Stimulated activated CD8-positive, alpha-beta memory T cell treated with anti-CD3 and anti-CD28 coated beads, Interleukin-15, amount 100 ng/mL, for 1 hour (primary cell): Measurements from ENCODE around the gene BACH2.

ENCODE experiments used
- DNase-seq: peaks from one replicate; pipeline ENCODE4 v3.0.0-alpha.2; 2020; ENCODE audit warnings: low read depth

The BACH2 gene

DNA sequence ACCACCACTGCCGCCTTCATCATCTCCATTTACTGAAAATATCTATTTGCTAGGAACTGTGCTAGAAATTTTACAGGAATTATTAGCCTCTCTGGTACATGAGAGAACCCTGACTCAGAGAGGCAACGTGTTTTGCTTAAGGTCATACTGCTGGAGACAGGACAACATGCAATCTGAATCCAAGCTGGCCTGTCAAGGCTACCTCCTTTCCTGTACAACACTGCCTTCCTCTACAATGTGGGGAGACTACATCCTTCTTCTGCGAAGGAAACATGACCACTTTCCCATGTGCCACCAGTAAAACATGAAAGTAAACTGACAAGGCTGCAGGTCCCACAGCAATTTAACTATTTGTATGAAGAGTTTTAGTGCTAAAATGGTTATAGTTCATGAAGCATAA lies 200.9 kb downstream of the BACH2 start:
- no peak for DNase-seq

DNA sequence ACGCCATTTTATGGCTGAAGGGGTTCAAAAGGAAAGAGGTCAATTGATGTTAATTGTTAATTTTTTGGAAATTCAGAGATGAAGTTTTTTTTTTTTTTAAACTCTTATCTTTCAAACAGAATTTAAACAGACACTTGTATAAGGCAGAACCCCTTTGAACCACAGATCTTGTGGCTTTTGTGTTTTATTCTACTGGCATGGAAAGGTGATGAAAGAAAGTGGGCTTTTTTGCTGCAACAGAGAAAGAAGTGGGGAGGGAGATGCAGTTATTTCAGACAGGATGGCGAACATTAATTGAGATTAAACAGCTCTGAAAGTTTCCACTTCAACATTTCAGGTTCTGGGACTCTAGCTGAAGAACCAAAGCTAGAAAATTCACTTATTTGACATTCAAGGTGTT lies 201.5 kb downstream of the BACH2 start:
- DNase-seq = no peak

DNA sequence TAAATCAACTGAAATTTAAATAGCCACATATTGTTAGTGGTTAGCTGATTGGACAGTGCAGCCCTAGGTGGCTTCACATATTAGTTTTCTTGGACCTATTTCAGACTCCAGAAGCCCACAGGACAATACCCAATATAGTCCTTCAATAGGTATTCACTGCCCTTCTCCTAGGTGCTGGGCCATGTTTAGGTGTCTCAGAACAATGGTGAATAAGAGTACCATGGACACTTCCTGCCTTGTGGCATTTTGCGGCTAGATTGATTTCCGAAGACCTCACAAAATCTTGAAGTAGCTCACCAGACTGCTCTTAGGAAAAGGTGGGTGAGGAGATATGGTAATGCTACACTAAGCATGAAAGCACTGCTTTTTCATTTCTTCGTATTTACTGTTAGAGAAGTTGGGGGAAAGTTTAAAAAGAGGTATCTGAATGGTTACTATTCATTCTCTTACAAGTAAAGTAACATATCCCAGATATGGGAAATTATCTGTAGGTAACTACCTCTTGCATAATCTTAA lies 203.0 kb downstream of the BACH2 start:
- DNase-seq = no peak

DNA sequence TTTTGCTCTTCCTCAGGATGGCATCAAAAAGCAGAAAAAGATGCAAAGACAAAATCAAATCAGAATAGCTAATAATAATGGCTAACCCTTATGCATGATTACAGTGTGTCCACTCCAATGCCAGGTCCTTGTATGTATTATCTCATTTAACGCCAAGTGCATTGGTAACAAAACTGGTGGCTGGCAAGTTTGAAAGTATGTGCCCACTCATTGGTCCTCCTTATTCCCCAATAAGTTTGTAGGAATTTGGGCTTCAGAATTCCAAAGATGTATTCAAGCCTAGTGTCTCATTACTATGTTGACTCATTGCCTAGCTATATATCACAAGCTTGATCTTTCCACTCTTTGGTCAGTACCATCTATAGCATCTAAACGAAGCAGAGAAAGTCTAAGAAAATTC lies 205.8 kb downstream of the BACH2 start:
- DNase-seq = no peak

DNA sequence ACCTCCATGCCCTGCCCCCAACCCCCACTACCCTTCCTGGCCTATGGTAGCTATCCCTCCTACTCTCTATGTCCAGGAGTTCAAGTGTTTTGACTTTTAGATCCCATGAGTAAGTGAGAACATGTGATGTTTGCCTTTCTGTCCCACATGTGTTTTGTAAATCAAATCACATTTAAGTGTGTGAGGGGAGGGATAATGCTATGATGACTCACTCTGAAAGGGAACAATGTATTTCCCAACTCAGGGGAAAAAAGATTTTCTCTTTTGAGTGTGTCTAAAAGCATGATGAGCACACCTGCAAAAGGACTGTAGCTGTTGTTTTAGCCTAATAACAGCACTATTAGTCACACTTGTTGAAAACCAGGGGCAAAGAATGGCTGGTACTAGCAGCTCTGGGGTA lies 208.6 kb downstream of the BACH2 start:
- no peak for DNase-seq

DNA sequence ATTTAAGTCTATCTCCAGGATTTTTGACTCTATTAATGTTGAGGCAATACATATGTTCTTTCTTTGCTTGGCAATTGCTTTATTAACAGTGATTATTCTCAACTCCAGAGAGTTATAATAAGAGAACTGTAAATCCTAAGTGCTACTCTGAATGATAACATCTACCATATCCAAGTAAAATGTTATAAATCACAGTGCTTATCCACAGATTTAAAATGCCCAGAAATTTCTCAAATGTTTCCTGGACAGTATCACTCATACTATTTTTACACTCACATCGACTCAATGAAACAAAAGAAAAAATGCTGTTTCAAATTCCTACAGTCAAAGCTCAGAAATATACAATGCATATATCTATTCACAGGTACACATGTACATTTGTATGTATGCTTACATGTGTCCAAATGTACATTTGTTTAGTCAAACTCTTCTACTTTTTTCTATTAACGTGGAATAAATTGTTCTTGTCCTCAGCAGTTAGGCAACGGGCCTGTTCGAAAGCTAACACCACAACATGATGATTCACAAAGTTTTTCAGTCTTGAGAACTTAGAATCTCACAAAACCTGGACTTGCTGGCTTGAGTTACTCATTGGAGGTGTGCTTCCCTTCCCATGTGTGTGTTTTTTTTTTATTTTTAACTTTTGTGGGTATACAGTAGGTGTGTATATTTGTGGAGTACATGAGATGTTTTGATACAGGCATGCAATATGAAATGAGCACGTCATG lies 209.4 kb downstream of the BACH2 start:
- DNase-seq = no peak

DNA sequence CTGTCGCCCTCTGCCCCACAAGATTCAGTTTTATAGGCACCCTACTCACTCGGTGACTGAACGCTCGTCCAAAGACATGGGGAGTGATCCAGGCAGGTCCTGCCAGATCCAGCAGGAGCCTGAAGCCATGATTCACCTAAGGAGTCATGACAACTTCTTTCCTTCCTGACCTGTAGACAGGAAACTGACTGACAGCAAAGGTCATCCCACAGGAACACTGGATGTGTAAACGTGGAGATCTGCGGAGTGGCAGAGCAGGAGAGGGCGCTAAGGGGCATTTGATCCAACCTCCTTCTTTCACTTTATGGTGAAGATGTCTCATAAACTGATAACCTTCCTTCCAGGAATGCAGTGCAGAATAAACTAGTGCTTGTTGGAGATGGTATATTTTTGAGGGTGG lies 210.1 kb downstream of the BACH2 start:
- no peak for DNase-seq

DNA sequence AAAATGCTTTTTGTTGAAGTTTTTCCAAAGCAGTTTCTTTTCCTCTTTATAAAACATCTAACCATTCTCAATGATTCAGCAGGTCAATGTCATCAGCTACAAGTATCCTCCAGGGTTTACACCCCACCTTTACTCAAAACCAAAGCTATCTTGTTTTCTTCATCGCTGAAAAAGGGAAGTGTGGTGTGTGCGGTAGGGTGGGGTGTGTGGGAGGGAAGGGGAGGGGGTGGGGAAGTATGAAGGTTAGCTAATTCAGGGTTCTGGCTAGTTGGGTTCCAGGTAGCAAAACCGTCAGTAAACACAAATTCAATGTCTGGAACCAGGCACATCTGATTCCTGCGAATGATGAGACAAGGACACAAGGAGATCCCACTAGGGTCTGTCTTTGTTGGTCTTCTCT lies 212.8 kb downstream of the BACH2 start:
- no peak for DNase-seq

DNA sequence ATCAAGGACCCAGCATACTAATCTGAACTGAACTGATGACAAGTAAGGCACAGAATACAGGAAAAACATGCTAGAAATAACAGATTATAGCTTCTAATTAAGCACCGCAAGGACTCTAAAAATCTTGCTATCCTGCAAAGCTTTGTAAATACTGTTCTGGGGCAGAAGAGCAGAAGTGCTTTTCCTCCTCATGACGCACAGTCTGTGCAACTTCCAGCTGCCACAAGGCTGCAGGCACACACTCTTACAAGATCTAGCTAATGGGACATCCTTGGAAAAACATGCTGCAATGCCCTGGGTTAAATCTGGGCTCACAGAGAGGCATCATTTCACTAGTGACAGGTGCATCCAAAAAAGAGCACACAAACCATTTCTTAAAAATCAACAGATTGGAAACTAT lies 213.8 kb downstream of the BACH2 start:
- DNase-seq = no peak

DNA sequence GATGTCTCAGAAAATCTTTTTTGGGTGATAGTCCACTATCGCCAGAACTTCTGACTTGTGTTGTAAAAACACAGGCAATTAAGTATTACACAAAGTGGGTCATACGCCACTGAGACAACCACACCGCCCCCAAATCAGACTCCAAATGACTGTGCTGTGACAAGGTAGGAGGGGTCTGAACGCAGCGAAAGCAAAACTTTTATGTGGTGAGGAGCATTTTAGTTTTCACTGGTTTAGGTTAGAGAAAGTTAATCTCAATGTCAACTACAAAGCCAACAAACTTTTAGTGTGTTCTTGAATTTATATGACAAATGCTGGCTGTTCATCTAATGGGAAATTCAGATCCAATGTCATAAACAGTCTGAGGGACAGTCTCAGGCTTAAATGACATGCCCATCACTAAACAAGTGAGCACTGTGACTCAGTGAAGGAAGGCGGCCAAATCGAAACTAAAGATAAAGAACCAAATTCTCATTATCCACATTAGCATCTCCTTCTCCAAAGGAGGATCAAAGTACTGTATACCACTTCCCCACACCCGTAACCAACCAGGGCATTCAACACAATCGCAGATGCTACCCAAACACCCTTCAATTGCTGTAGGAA lies 215.7 kb downstream of the BACH2 start:
- DNase-seq = no peak

DNA sequence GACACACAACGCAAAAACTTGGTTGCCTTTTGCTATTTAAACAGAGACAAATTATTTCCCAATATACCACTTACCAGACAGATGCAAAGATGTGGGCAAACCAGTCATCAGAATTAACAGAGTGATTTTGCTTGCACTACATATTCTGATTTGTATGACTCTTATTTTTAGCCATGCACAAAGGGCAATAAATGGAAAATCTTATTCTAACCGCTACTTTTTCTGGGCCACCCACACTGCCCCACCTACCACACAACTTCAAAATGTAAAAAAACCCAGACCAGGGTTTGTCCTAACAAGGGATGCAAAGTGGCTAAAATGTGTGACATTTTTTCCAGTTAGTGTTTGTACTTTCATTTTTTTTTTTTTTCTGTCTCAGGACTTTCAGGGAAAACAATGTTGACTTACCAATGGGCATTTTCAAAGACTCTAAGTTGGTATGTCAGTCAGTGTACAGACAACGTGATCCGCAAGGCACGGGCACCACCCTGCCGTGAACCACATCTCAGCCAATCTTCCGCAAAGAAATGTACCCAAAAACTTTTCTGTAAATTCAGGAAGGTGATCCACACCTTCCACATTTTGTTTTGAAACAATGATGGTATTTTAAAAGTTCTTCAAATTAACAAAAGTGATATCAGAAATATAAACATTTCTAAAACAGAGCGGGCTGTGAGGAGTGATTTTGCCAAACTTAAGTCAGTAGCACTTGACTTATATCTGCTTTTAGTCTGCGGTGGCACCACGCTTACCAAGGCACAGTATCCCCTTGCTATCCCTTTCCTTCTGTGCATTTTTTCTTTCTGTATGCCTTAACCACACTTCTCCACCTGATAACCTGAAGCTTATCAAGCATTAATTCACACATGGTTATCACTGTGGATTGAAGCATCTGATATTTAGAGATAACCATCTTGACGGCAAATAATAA lies 216.8 kb downstream of the BACH2 start:
- no peak for DNase-seq

DNA sequence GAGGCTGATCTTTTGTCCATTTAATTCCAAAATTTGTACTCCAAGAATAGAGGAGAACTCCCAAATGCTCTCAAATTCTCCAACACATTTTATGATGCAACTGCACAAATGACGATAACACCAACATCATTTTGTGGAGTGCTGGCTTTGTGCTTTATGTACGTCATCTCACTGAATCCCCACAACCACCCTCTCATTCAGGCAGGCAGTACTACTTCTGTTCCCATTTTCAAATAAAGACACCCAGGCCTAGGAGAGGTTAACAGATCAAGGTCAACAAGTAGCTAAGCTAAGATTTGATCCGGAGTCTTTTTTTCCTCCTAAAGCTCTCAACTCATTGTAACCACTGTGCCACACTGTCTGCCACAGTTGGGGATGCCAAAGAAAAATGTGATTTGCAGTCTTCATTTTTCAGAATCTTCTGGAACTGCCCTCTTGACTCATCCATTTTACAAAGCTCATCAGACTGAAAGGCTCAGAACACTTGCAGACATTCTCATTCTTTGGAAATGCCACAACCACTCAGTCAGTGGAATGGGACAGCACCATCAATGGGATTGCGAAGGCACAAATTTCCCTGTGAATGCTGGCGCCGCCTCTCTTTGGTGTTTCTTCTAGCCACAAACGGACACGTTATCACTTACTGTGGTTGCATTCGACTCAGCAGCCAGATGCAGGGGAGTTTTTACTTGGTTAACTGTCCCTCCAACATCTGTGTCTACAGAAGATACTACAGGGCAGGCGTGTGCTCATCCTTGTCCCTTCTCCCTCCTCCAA lies 217.9 kb downstream of the BACH2 start:
- no peak for DNase-seq

DNA sequence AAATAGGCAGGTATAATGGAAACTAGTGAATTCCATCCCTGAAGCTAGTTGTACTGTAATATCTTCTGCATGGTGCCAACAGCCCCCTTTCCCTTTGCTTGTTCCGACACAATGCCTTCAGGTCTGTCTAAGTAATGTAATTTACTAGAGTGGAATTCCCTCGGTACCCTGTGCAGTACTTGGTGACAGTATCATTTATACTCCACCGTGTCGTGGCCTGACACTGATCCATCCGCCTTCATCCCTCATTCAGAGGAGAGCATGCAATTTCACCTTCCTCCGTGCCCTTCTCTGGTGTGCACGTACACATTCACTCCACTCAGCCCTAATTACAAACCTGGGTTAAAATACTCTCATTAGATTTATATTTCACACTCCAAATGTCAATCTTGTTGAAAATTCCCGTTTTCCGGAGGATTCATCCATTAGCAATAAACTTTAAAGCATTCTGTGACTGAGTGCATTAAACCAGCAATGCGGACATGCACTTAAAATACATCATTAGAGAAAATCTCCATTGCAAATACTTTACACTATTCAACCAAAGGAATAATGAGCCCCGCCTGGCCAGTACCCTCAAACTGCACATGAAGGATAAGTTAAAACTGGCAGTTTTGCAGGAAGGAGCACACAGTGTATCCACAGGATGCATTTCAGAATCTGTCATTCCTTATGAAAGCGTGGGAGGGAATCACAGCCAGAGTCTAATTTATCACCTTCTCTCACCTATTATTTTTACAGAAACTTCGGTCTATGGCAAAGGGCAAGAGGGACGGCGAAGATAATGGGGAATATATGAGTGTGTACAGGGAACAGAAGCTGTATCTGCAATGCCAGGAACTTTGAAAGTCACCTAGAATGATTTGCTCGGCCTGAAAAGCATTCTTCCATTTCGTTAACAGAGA lies 219.9 kb downstream of the BACH2 start:
- no peak for DNase-seq

DNA sequence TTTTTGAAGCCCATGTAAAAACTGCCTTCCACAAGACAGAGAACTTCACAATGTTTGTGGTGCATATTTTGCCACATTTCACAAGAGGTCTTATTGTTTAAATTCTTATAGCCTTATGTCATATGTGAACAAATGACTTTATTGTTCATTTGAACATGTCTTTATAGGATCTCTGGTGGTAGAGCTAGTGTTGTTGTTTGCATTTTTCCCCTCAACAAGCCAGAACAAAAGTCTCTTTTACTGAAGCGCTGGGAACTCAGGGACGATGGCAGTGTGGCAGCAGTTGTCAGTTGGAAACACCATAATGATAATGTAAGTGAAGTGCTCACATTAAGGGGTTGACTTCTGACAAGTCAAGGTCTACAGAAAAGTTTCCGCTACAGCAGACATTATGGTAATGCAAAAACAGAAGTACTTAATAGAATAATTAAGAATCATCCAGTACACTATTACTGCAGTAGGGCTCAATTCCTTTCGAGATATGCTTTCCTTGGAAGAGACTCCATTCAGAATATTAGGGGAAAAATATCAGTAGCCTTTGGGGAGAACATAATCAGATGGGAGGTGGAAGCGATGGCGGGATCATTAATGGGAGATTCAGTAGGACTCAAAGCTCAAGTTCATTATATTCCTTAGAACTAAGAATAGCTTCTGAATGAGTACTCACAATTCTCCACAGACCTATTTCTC lies 222.3 kb downstream of the BACH2 start:
- no peak for DNase-seq

DNA sequence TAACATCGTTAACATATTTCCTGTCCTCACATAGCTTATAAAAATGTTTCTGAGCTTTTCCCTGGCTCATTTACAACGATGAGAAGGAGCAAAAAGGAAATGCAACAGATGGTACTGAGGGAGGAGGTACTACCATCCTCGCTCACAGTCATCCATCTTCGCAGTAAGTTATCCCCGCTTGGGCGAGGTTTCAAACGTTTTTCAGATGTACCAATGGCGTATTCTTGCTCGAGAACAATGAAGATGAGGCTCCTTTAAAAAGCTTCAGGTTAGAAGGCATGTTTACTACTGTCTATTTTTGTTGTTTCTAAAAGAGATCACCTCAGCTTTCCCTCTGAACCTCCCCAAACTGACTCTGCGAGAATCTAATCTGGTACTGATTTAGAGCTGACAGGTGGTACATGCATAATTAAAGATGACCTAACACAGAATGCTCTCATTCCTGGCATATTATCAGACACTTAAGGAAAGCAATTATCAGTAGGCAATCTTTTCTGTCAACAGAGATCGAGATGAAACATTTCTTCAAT lies 223.6 kb downstream of the BACH2 start:
- DNase-seq = no peak

DNA sequence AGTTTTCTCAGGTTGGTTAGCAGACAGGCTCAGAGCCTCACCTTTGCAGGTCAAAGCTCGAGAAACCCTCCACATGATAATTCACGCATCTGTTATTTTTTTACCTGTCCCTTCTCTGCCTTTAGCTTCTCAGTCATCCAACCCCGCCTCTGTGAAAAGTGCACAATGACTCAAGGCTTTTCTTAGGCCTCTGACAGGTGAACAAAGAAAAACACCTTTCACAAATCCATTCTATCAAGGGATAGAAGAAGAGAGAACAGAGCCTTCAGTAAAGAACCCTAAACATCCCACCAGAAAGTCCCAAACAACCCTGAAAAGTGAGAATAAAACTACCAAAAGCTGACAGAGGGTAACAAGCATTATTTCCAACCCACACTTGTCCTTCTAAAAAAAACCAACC lies 224.1 kb downstream of the BACH2 start:
- no peak for DNase-seq

DNA sequence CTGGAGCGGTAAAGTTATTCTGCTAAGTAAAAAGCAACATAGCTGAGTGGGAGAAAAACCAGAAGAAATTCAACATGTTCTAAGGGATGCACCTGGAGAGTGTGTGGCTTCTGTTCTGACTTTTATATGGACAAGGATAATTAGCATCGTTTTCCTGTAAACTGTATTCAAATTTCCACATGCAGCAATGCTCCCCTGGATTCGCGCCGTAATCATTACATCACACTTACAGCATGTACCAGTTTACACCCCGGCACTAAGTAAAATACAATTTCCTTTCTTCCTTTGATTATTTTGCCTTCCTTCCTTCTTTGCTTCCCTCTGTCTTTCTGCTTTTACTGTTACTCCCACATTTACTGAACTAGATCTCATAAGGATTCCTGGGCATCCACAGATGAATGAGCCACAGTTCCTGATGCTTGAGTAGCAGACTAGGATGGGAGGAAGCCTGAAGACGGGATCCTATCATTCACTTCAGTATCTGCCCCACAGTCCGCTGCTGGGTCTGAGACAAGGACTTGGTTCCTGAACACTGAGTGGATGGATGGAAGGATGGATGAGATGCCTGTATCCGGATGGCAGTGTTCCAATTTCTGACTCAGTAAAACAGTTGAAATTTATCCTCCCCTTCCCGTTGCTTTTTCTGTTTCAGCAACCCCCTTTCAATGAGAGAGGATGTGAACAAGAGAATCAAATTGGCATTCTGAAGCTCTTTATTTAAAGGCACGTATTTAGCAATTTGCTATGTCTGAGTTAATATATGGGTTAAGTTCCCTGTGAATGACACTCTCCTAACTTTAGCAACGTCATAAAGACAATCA lies 227.7 kb downstream of the BACH2 start:
- DNase-seq = no peak

DNA sequence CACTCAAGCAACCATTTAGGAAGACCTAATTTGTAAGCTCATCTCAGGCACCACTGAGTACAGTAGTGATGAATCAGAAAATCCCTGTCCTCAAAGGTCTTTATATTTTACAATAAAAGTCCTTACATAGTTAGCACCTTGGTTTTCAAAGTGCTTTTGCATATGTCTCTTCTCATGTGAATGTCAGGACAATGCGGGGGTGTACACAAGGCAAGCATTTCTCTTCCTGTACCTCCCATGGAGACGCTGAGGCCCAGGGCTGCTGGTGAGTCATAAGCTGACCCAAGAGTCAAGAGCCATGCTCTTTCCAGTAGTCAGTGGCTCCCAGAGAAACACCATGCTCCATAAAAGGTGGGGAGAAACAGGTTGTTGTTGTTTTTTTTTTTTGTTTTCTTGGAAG lies 228.4 kb downstream of the BACH2 start:
- DNase-seq = no peak

DNA sequence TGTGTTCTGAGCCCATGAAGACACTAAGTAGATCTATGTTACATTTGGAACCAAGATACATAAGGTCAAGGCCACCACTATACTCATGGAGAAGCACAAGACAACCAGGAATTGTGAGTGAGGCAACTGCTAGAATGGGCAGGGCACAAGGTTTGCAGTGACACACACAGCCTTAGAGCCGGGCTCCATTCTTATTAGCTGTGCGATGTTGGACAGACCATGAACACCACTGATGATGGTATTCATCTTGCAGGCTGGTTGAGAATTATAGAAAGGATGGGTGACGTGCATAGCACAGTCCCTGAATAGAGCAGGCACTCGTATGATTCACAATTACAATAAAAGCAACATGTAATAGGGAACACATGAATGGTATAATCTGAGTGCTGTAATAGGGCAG lies 229.9 kb downstream of the BACH2 start:
- no peak for DNase-seq
